ENCODE data around the gene COL4A2.
A peak's percentile ranks its signal among the peaks of the same experiment; 100 is the strongest.
"Not testable (repeated sequence)": the region's sequence is repeated elsewhere in the genome, so short reads cannot be mapped to it uniquely, and the experiment has no call there.

COL4A2 gene

GRCh38 chr13:110305949-110306339, 1.1 kb upstream of the COL4A2 start:
- Histone ChIP-seq H3K4me1 (ENCODE audit: control insufficient read depth, insufficient read depth, low read length) (peaks cover 43% of the 10 kb centered on the region), H3K9ac (ENCODE audit: low read length) (no peak overlapping the region), H3K4me3 (ENCODE audit: low read length) (peak overlapping the region; percentile 72), H3K27ac (ENCODE audit: low read depth, low read length) (peak overlapping the region; percentile 97), H3K36me3 (ENCODE audit: control insufficient read depth, insufficient read depth, low read length) (no peaks in the 10 kb centered on the region), H3K27me3 (ENCODE audit: control insufficient read depth, insufficient read depth, low read length) (no peaks in the 10 kb centered on the region)

- peak overlapping the region; percentile 97 for H3K27ac ChIP-seq (ENCODE audit: low read depth, low read length)
- H3K9ac ChIP-seq (ENCODE audit: low read length) = peak overlapping the region; percentile 53
- no peaks in the 10 kb centered on the region for H3K36me3 ChIP-seq (ENCODE audit: control insufficient read depth, insufficient read depth, low read length)
- H3K27me3 ChIP-seq (ENCODE audit: control insufficient read depth, insufficient read depth, low read length) = no peaks in the 10 kb centered on the region
- peak overlapping the region; percentile 72 for H3K4me3 ChIP-seq (ENCODE audit: low read length)
- peaks cover 45% of the 10 kb centered on the region for H3K4me1 ChIP-seq (ENCODE audit: control insufficient read depth, insufficient read depth, low read length)
Measured at GRCh38 chr13:110306340-110306959, 634 bp upstream of the COL4A2 start.

GRCh38 chr13:110307767-110308655, 927 bp downstream of the COL4A2 start:
- H3K27ac ChIP-seq (ENCODE audit: low read depth, low read length) = peak overlapping the region; percentile 97
- H3K4me1 ChIP-seq (ENCODE audit: control insufficient read depth, insufficient read depth, low read length) = peaks cover 43% of the 10 kb centered on the region
- H3K4me3 ChIP-seq (ENCODE audit: low read length) = peak overlapping the region; percentile 72
- no peaks in the 10 kb centered on the region for H3K36me3 ChIP-seq (ENCODE audit: control insufficient read depth, insufficient read depth, low read length)
- H3K9ac ChIP-seq (ENCODE audit: low read length) = peak overlapping the region; percentile 34
- no peaks in the 10 kb centered on the region for H3K27me3 ChIP-seq (ENCODE audit: control insufficient read depth, insufficient read depth, low read length)

GRCh38 chr13:110308656-110309359, 1.7 kb downstream of the COL4A2 start:
- Histone ChIP-seq H3K27me3 (ENCODE audit: control insufficient read depth, insufficient read depth, low read length) (no peaks in the 10 kb centered on the region), H3K9ac (ENCODE audit: low read length) (peak overlapping the region; percentile 5), H3K27ac (ENCODE audit: low read depth, low read length) (peak overlapping the region; percentile 97), H3K4me3 (ENCODE audit: low read length) (peak overlapping the region; percentile 72), H3K36me3 (ENCODE audit: control insufficient read depth, insufficient read depth, low read length) (no peaks in the 10 kb centered on the region), H3K4me1 (ENCODE audit: control insufficient read depth, insufficient read depth, low read length) (peaks cover 37% of the 10 kb centered on the region)

- Histone ChIP-seq H3K27me3 (ENCODE audit: control insufficient read depth, insufficient read depth, low read length) (no peaks in the 10 kb centered on the region), H3K9ac (ENCODE audit: low read length) (no peak overlapping the region), H3K36me3 (ENCODE audit: control insufficient read depth, insufficient read depth, low read length) (peaks cover 4% of the 10 kb centered on the region), H3K4me1 (ENCODE audit: control insufficient read depth, insufficient read depth, low read length) (peaks cover 47% of the 10 kb centered on the region), H3K4me3 (ENCODE audit: low read length) (peak overlapping the region; percentile 72), H3K27ac (ENCODE audit: low read depth, low read length) (peak overlapping the region; percentile 97)
Measured at GRCh38 chr13:110309661-110310524, 2.8 kb downstream of the COL4A2 start.

- H3K9ac ChIP-seq (ENCODE audit: low read length) = no peak overlapping the region
- H3K27me3 ChIP-seq (ENCODE audit: control insufficient read depth, insufficient read depth, low read length) = no peaks in the 10 kb centered on the region
- H3K4me1 ChIP-seq (ENCODE audit: control insufficient read depth, insufficient read depth, low read length) = peaks cover 54% of the 10 kb centered on the region
- peaks cover 4% of the 10 kb centered on the region for H3K36me3 ChIP-seq (ENCODE audit: control insufficient read depth, insufficient read depth, low read length)
- H3K27ac ChIP-seq (ENCODE audit: low read depth, low read length) = peak overlapping the region; percentile 97
- H3K4me3 ChIP-seq (ENCODE audit: low read length) = peak overlapping the region; percentile 50
Measured at GRCh38 chr13:110310541-110311442, 3.7 kb downstream of the COL4A2 start.

GRCh38 chr13:110311443-110312338, 4.6 kb downstream of the COL4A2 start:
- Histone ChIP-seq H3K4me3 (ENCODE audit: low read length) (peak overlapping the region; percentile 50), H3K9ac (ENCODE audit: low read length) (no peak overlapping the region), H3K4me1 (ENCODE audit: control insufficient read depth, insufficient read depth, low read length) (peaks cover 55% of the 10 kb centered on the region), H3K27me3 (ENCODE audit: control insufficient read depth, insufficient read depth, low read length) (no peaks in the 10 kb centered on the region), H3K36me3 (ENCODE audit: control insufficient read depth, insufficient read depth, low read length) (peaks cover 4% of the 10 kb centered on the region), H3K27ac (ENCODE audit: low read depth, low read length) (peak overlapping the region; percentile 97)

GRCh38 chr13:110312339-110313031, 5.4 kb downstream of the COL4A2 start:
- H3K4me3 ChIP-seq (ENCODE audit: low read length) = no peak overlapping the region

GRCh38 chr13:110313261-110313660, 6.2 kb downstream of the COL4A2 start:
- Histone ChIP-seq H3K27ac (ENCODE audit: low read depth, low read length) (peak overlapping the region; percentile 97), H3K4me1 (ENCODE audit: control insufficient read depth, insufficient read depth, low read length) (peaks cover 64% of the 10 kb centered on the region)
- not testable (repeated sequence) for H3K4me3 ChIP-seq (ENCODE audit: low read length)

More at GRCh38 chr13:110312339-110313031, 5.4 kb downstream of the COL4A2 start:
- H3K36me3 ChIP-seq (ENCODE audit: control insufficient read depth, insufficient read depth, low read length) = peaks cover 9% of the 10 kb centered on the region
- H3K9ac ChIP-seq (ENCODE audit: low read length) = no peak overlapping the region
- peak overlapping the region; percentile 97 for H3K27ac ChIP-seq (ENCODE audit: low read depth, low read length)
- peaks cover 59% of the 10 kb centered on the region for H3K4me1 ChIP-seq (ENCODE audit: control insufficient read depth, insufficient read depth, low read length)
- no peaks in the 10 kb centered on the region for H3K27me3 ChIP-seq (ENCODE audit: control insufficient read depth, insufficient read depth, low read length)

GRCh38 chr13:110313733-110314132, 6.6 kb downstream of the COL4A2 start:
- not testable (repeated sequence) for H3K4me3 ChIP-seq (ENCODE audit: low read length); H3K9ac ChIP-seq (ENCODE audit: low read length); H3K36me3 ChIP-seq (ENCODE audit: control insufficient read depth, insufficient read depth, low read length); H3K27me3 ChIP-seq (ENCODE audit: control insufficient read depth, insufficient read depth, low read length)
- peak overlapping the region; percentile 75 for H3K27ac ChIP-seq (ENCODE audit: low read depth, low read length)
- peaks cover 67% of the 10 kb centered on the region for H3K4me1 ChIP-seq (ENCODE audit: control insufficient read depth, insufficient read depth, low read length)

More at GRCh38 chr13:110313261-110313660, 6.2 kb downstream of the COL4A2 start:
- not testable (repeated sequence) for H3K27me3 ChIP-seq (ENCODE audit: control insufficient read depth, insufficient read depth, low read length); H3K36me3 ChIP-seq (ENCODE audit: control insufficient read depth, insufficient read depth, low read length); H3K9ac ChIP-seq (ENCODE audit: low read length)
